ENCODE results near the gene CCDC13.

Gene CCDC13

GRCh38 chr3:42755681-42756578 lies 17.1 kb downstream of the CCDC13 start:
- DNase-seq (ENCODE audit: low spot score), result peak; percentile 29
- no peak for TF ChIP-seq CTCF (IDR thresholded peaks at IDR 0.05)
- Histone ChIP-seq H3K4me3 (no peak overlapping the region), H3K27ac (no peak overlapping the region)

DNA sequence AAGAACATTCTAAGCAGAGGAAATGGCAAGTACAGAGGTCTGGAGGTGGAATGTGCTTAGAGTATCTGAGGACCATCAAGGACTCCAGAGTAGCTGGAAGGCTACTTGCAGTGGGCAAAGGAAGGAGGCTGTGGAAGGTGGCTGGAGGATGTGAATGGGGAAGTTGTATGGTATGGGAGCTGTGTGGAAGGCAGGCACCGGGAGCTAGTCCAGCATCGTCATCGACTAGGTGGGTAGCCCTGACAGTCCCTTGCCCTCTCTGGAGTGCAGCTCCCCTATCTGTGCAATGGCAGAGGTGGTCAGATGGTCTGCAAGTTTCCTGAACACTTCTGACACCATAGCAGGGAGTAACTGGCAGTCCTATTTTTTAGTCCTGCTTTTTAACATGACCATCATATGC lies 19.3 kb downstream of the CCDC13 start:
- no peak overlapping the region for H3K27ac ChIP-seq
- no peak for TF ChIP-seq CTCF (IDR thresholded peaks at IDR 0.05)
- H3K4me3 ChIP-seq, result no peak overlapping the region
- DNase-seq (ENCODE audit: low spot score), result peak; percentile 14

DNA sequence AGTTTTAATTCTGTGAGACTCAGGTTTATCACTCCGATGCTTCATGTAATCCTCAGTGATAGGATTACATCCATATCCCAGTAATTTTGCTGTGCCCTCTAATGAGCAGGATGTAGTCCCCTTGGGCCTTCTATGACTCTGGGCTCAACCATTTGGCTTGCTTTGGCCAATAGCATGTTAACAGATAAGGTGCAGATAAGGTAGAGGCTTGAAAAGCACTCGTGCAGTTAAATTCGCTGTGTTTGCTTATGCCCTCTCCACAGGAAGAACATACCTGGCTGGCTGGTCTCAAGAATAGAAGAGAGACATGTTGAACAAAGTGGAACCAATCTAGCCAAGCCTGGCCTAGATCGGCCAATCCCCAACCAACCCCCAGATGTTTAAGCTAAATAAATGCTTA lies 20.1 kb downstream of the CCDC13 start:
- peak; percentile 12 for DNase-seq (ENCODE audit: low spot score)
- Histone ChIP-seq H3K4me3 (no peak overlapping the region), H3K27ac (no peak overlapping the region)
- TF ChIP-seq CTCF (IDR thresholded peaks at IDR 0.05), result no peak

DNA sequence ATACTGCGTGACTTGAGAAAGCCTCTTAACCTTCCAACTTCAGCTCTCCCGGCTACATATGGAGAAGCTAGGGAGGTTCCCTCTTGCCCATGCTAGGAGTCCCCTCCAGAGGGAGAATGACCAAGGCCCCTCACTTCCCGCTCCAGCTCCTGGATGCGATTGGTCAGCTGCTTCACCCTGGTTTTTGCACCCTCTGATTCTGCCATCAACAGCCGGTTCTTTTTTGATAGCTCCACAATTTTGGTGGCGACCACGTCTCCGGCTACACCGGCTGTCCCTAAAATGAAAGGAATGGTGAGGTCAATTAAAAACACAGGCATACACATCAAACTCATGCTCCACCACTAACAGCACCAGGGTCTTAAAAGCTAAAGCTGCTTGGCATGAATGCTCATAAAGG lies 20.6 kb downstream of the CCDC13 start:
- Histone ChIP-seq H3K4me3 (no peak overlapping the region), H3K27ac (no peak overlapping the region)
- DNase-seq (ENCODE audit: low spot score), result peak; percentile 46
- no peak for TF ChIP-seq CTCF (IDR thresholded peaks at IDR 0.05)

GRCh38 chr3:42751609-42752008 lies 21.4 kb downstream of the CCDC13 start:
- no peak for TF ChIP-seq CTCF (IDR thresholded peaks at IDR 0.05)
- Histone ChIP-seq H3K4me3 (no peak overlapping the region), H3K27ac (no peak overlapping the region)
- DNase-seq (ENCODE audit: low spot score), result peak; percentile 65

DNA sequence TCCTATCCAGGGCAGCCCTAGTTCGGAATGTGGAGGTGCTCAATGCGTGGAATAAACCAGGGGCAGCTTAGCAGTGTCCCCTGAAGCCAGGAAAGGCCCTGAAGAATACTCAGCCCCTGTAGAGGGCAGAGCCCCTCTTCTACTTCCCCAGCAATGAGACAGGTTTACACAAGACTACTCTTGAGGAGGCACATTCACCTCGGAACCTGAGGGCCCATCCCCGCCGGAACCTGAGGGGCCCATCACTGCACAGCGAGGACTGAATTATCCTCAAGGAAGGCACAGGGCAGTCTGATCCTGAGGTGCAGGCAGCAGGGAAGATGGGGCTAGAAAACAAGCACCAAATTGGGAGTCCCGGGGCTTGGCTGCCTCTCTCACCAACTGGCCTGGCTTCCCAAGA lies 22.2 kb downstream of the CCDC13 start:
- H3K27ac ChIP-seq, result no peak overlapping the region
- TF ChIP-seq CTCF (IDR thresholded peaks at IDR 0.05), result no peak
- peak; percentile 47 for DNase-seq (ENCODE audit: low spot score)
- H3K4me3 ChIP-seq, result no peak overlapping the region

DNA sequence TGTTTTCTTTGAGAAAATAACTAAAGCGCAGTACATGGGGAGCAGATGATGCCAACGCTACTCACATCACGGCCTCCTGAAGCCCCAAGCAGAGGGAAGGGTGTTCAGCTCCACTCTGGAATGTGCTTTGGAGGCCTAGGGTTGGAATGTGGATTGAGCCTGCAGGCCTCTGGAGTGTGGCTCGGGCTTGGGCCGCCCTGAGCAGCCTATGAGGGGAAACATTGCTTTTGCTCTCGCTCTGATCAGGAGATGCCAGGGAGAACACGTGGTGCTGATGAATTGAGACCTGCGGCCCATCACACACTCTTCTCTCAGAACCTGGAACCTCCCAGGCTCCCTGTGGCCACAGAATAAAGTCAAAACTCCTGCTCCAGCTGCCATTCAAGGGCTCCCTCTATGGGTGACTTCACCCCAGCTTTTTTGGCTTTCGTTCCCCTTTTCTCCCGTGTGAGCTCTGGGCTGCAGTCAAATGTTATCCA lies 23.3 kb downstream of the CCDC13 start:
- Histone ChIP-seq H3K27ac (peak overlapping the region in 1 of 2 donors; percentile 30), H3K4me3 (no peak overlapping the region)
- peak; percentile 75 for DNase-seq (ENCODE audit: low spot score)
- no peak for TF ChIP-seq CTCF (IDR thresholded peaks at IDR 0.05)

Measured in coronary artery (tissue), 2 donors.